NCI-H2171 (cell line): ENCODE measurements around the gene CEACAM16.

ENCODE experiments used
- DNase-seq: peaks from one replicate; lab custom pipeline; 2025; lab: John Stamatoyannopoulos, UW

The CEACAM16 gene

DNA sequence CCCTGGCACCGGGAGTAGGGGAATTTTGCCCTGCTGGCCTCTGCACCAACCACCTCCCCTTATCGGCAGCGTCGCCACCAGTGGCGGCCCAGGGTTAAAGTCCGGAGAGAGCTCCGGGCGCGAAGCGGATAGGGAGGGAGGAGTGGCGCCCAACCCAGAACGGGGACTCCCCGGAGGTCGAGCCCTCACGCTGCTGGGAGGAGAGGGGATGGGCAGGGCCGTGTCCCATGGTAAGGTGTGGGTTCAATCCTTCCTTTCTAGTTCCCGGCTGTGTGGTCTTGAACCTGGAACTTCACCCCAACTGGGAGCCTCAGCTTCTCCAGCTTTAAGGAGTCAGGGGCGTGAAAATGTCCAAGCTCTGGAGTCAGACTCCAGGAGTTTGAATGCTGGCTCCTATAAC is 26.3 kb downstream of the CEACAM16 start:
- no peak for DNase-seq

DNA sequence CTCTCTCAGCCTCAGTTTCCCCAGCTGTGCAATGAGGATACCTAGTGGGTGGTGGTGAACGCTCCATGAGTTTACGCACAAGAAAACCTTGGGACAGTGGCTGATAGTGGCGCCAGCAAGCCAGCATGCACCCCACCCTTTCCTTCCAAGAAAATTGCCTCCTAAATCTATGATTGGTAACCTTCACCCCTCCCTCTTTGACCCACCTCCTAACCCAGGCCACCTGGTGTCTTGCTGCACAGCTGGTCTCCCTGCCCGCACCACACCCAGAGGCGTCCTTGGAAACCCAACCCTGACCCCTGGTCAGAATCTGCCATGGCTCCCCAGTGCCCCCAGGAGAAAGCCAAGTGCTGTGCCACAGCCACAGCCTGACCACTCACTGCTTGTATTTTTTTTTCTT is 26.7 kb downstream of the CEACAM16 start:
- DNase-seq, result no peak

DNA sequence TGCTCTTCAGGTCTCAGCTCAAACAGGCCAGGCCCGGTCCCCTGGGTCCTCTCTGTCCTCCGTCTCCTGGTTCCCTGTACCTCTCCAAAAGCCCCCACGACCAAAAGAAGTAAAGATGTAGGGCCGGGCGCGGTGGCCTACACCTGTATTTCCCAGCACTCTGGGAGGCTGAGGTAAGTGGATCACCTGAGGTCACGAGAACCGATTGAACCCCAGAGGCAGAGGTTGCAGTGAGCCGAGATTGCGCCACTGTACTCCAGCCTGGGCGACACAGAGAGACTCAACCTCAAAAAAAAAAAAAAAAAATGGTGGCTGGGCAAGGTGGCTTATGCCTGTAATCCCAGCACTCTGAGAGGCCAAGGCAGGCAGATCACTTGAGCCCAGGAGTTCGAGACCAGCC is 27.5 kb downstream of the CEACAM16 start:
- no peak for DNase-seq

DNA sequence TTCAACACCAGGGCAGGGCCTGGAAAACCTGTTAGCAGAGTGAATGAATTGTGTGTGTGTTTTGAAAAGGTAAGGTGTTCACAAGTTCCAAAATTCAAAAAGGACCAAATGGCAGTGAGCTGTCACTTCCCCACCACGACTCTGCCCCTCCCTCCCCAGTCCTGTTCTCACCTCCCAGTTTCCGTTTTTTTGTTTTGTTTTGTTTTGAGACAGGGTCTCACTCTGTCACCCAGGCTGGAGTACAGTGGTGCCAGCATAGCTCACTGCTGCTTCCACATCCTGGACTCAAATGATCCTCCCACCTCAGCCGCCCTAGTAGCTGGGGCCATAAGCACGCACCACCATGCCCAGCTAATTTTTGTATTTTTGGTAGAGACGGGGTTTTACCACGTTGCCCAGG is 29.2 kb downstream of the CEACAM16 start:
- no peak for DNase-seq

DNA sequence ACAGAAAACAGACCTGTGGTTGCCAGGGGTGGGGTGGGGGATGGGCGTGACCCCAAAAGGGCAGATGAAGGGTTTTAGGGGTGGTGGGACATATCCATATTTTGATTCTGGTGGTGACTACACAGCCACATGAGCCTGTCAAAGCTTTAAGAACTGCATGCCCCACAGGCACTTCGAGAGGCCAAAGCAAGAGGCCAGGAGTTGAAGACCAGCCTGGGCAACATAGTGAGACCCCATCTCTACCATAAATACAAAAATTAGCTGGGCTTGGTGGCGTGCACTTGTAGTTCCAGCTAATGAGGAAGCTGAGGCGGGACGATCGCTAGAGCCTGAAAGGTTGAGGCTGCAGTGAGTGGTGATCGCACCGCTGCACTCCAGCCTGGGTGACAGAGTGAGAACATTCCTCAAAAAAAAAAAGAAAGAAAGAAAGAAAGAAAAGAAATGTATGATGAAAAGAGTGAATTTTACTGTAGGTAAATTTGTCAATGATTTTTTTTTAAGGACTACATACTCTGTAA is 30.6 kb downstream of the CEACAM16 start:
- DNase-seq, result no peak

DNA sequence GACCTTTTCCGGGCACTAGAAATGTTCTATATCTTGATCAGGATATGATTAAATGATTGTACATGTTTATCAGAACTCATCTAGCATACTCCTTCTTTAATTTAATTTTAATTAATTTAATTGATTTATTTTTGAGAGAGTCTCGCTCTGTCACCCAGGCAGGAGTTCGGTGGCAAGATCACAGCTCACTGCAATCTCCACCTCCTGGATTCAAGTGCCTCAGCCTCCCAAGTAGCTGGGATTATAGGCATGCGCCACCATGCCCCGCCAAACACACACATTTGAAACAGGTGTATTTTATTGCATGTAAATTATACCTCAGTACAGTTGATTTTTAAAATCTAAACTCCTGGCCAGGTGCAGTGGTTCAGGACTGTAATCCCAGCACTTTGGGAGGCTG is 32.1 kb downstream of the CEACAM16 start:
- no peak for DNase-seq

DNA sequence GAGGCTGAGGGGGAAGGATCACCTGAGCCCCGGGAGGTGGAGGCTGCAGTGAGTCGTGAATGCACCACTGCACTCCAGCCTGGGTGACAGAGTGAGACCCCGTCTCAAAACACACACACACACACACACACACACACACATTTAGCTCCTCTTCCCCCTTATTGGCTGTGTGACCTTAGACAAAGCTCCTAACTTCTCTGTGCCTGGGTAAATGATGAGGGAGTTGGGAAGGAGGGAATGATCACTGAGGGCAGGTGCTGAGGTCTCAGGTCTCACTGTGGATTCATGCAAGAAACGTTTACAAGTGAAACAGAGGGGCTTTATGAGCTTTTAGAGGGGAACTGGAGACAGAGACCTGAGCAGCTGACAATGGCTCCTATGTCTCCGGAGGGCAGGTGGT is 32.7 kb downstream of the CEACAM16 start:
- DNase-seq, result no peak

DNA sequence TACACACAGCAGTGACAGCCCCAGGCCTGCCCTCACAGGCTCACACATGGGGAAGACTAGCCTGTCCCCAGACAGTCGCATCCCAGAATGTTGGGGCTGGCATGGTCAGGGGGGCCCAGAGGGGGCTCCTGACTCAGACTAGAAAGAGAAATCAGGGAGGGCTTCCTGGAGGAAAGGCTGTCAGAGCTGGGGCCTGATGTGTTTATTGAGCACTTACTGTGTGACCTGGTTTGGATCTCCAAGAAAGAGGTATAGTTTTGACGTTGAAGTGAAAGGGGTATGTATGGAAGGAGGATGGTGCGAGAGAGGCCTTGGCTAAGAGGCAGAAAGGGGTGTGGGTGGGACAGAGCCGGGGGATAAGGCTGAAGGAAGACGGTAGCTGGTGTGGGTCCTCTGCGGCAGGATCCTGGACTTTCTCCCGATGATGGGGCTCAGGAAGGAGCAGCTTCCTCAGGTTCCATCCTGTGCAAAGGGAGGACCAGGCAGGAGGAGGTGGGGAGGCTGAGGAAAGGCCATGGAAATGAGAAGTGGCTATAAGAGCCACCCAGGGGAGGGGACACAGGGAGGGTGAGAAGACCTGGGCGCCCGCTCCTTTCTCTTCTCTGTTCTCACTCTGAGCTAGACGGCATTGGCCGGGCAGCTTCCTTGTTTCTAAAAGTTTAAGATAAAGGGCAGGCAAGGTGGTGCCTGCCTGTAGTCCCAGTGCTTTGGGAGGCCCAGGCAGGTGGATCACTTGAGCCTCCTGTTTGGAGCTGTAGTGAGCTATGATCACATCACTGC is 33.5 kb downstream of the CEACAM16 start:
- DNase-seq, result no peak

GRCh38 chr19:44734357-44734756 is 35.4 kb downstream of the CEACAM16 start:
- DNase-seq, result no peak

GRCh38 chr19:44735011-44735410 is 36.1 kb downstream of the CEACAM16 start:
- no peak for DNase-seq

DNA sequence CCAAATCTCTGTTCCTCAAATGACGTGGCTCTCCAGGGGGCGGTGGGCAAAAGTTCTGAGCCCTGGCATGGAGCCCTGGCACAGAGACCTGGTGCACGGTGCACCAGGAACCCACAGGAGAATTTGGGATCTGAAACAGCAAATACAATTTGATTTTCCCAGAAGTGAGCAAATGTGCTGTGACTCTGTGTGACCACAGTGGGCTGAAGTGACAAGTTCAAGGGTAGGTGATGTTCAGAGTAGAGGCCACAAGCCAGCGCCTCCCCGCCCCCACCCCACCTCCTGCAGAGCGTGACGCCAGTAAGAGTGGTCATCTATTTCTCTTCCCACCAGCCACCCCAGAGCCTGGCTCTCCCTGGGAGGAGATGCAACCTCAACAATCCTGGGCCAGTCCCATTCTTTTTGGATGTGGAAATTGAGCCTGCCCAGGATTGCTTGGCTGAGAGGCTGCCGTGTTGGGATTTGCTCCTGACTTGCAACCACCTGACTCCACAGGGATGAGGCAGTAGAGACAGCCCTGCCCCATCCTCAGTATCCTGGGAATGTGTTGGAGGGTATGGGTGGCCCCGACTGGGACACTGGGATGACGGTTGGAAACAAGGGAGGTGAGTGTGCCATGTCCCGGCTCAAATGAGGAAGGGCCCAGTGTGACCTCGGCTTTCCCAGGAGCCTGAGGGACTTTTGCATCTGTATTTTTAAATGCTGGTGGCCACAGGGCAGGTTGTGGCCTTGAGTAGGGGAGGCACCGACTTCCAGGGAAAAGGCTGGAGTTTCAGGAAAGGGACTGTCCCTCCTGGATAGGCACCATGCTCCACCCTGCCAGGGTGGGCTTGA is 38.5 kb downstream of the CEACAM16 start:
- no peak for DNase-seq

GRCh38 chr19:44738136-44738535 is 39.2 kb downstream of the CEACAM16 start:
- DNase-seq, result no peak

DNA sequence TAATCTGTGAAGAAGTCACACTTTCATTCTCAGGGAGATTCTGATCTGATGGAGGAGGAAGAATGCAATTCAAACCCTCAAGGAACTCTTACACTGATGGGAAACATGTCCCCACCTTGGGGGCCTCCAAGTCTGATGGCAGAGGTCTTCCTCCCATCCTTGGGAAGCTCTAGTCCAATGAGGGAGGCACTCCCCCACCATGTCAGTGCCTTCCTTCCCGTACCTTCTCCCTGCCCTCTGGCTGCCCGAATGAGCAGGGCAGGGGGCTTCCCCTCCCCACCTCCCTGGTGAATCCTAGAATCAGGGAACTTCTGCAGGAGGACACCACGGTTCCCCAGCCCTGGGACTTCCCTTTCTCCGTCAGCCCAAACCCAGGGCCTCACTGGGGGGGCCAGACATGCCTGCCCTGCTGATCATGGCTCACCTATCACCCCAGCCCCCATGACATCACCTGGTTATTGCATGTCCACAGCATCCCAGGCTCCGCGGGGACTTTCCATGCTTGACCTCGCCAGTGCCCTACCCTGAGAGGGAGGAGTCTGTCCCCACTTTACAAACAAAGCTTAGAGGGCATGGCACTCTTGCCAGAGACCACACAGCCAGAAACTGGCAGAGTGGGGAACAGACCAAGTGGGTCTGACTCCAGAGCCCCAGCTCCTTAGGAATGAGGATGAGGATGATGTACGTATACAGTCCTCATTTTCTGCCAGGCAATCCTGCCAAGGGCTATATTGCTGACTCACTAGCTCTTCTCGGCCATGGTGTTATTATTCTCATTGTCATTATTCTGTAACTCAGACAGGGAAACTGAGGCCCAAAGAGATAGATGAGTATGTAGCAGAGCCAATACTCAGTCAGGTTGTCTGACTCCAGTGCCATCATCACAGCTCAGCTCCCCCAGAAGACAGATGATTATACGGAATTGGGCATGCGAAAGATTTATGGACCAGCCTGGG is 39.9 kb downstream of the CEACAM16 start:
- no peak for DNase-seq

- DNase-seq, result no peak
Measured at GRCh38 chr19:44740351-44740824, 41.4 kb downstream of the CEACAM16 start.

DNA sequence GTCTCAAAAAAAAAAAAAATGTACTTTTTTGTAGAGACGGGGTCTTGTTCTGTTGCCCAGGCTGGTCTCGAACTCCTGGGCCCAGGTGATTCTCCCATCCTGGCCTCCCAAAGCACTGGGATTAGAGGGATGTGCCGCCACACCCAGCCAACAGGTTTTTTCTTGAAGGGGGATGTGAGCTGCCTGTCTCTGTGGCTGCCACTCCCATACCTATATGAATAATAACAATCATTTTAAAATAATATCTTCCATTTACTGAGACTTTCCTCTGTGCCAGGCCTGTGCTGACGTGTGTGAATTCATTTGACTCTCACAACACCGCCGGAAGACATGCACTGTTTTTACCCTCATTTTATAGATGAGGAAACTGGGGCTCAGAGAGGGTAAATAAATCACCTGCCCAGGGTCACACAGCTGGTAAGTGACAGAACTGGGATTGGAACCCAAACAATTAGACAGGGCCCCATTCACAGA is 42.3 kb downstream of the CEACAM16 start:
- DNase-seq, result no peak

- DNase-seq, result peak; percentile 57
Measured at GRCh38 chr19:44741841-44742329, 42.9 kb downstream of the CEACAM16 start.

GRCh38 chr19:44742330-44743061 is 43.5 kb downstream of the CEACAM16 start:
- no peak for DNase-seq

- no peak for DNase-seq
Measured at GRCh38 chr19:44744871-44745332, 46.0 kb downstream of the CEACAM16 start.

- no peak for DNase-seq
Measured at GRCh38 chr19:44745341-44745831, 46.4 kb downstream of the CEACAM16 start.

DNA sequence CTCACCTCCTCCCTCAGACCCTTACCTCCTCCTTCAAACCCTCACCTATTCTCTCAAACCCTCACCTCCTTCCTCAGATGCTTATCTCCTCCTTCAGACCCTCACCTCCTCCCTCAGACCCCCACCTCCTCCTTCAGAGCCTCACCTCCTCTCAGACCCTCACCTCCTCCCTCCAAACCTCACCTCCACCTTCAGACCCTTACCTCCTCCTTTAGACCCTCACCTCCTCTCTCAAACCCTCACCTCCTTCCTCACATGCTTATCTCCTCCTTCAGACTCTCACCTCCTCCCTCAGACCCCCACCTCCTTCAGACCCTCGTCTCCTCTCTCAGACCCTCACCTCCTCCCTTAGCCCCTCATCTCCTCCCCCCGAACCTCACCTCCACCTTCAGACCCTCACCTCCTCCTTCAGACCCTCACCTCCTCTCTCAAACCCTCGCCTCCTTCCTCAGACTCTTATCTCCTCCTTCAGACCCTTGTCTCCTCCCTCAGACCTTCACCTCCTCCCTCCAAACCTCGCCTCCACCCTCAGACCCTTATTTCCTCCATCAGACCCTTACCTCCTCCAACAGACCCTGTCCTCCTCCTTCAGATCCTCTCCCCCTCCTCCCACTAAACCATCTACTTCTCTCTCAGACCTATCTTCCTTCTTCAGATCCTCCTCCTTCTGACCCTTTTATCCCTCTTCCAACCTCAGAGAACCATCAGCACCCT is 47.1 kb downstream of the CEACAM16 start:
- DNase-seq, result no peak
